Suprapubic skin (tissue), 4 donors: ENCODE measurements around the gene GADL1.

Experiments
- EP300 ChIP-seq: sonication (generic); formaldehyde crosslinking; IDR thresholded peaks from one replicate; pipeline ENCODE4 v1.6.1; 2017; ENCODE audit warnings: antibody characterized with exemption
- POLR2AphosphoS5 ChIP-seq, 3 donors: sonication (generic); formaldehyde crosslinking; IDR thresholded peaks; one replicate each; pipeline ENCODE4 v1.6.1; 2017; ENCODE audit warnings: antibody characterized with exemption in 3 of 3
- TF ChIP-seq, protein P1 (sequence below), 2 donors: fragments of 200-600 bp in 1 of 2; fragments of 450-650 bp in 1 of 2; sonication (generic) in 1 of 2; IDR thresholded peaks; one replicate each; pipeline ENCODE4 v1.5.1; 2016 to 2019; ENCODE audit warnings: antibody characterized with exemption in 2 of 2, mild to moderate bottlenecking in 1 of 2, moderate library complexity in 1 of 2

DNA sequence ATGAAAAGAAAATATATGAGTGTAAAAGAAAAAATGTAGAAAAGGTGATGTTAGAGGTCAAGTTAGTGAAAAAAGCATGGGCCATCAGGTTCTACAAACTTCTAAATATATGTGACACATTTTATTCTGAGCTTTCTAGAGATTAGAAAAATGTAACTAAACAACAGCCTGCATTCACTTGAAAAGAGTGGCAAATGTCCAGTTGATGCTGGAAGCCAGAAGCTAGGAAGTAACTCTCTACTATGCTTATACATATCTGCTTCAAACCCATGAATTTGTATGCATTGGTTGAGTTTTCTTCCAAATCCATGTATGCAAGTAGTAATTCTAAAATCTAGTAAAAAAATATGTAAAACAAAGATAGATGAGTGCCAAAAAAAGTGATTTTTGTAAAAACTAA is 164.5 kb downstream of the GADL1 start:
- TF ChIP-seq, protein P1, sequence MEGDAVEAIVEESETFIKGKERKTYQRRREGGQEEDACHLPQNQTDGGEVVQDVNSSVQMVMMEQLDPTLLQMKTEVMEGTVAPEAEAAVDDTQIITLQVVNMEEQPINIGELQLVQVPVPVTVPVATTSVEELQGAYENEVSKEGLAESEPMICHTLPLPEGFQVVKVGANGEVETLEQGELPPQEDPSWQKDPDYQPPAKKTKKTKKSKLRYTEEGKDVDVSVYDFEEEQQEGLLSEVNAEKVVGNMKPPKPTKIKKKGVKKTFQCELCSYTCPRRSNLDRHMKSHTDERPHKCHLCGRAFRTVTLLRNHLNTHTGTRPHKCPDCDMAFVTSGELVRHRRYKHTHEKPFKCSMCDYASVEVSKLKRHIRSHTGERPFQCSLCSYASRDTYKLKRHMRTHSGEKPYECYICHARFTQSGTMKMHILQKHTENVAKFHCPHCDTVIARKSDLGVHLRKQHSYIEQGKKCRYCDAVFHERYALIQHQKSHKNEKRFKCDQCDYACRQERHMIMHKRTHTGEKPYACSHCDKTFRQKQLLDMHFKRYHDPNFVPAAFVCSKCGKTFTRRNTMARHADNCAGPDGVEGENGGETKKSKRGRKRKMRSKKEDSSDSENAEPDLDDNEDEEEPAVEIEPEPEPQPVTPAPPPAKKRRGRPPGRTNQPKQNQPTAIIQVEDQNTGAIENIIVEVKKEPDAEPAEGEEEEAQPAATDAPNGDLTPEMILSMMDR (IDR thresholded peaks at IDR 0.05), result no peak
- TF ChIP-seq POLR2AphosphoS5 (IDR thresholded peaks at IDR 0.05), result no peak
- TF ChIP-seq EP300, result no peak
